HL-60 (cell line): ENCODE results near the gene RBCK1.

ENCODE experiments used
- CTCF ChIP-seq: IDR thresholded peaks from one replicate; pipeline ENCODE4 v1.5.1; 2011; ENCODE audit warnings: low read length, control low read depth, inconsistent platforms; ENCODE audit not compliant: insufficient read depth
- GABPA ChIP-seq: IDR thresholded peaks from 2 replicates; pipeline ENCODE4 v1.6.1; 2012; ENCODE audit warnings: low read depth
- POLR2AphosphoS5 ChIP-seq: IDR thresholded peaks from 2 replicates; pipeline ENCODE4 v1.6.1; 2012; ENCODE audit warnings: low read depth
- REST ChIP-seq: IDR thresholded peaks from 2 replicates; pipeline ENCODE4 v1.6.1; 2012; ENCODE audit warnings: low read depth; ENCODE audit not compliant: insufficient replicate concordance

GRCh38 chr20:400454-401275 is 7.4 kb upstream of the RBCK1 start:
- no peak for TF ChIP-seq CTCF
- TF ChIP-seq GABPA: no peak
- TF ChIP-seq POLR2AphosphoS5: no peak
- no peak for TF ChIP-seq REST
